ENCODE results near the gene FERMT3.

DNA sequence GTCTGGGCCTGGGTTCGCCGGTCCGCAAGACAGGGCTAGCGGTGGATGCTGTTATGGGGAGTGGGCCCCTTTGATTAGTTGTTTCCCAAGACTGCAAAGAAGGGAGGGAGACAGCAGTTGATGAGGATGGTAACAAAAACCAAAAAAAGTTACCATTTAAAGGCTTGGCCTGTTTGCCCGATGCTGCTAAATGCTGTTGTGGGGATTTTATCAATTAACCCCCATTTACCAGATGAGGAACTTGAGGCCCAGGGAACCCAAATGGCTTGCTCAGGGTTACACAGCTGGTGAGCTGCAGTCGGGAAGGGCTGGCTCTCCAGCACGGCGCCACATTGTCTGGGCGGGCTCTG is 16.1 kb downstream of the FERMT3 start:
- TF ChIP-seq, protein P1, sequence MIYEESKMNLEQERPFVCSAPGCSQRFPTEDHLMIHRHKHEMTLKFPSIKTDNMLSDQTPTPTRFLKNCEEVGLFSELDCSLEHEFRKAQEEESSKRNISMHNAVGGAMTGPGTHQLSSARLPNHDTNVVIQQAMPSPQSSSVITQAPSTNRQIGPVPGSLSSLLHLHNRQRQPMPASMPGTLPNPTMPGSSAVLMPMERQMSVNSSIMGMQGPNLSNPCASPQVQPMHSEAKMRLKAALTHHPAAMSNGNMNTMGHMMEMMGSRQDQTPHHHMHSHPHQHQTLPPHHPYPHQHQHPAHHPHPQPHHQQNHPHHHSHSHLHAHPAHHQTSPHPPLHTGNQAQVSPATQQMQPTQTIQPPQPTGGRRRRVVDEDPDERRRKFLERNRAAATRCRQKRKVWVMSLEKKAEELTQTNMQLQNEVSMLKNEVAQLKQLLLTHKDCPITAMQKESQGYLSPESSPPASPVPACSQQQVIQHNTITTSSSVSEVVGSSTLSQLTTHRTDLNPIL (CRISPR knock-in tag; IDR thresholded peaks at IDR 0.05; ENCODE audit: low read depth): no peak
- no peak for TF ChIP-seq GLIS3 (CRISPR knock-in tag; IDR thresholded peaks at IDR 0.05)
- no peak for TF ChIP-seq ZNF565 (CRISPR knock-in tag; conservative IDR thresholded peaks at IDR 0.05; ENCODE audit: low read depth)
- TF ChIP-seq, protein P2, sequence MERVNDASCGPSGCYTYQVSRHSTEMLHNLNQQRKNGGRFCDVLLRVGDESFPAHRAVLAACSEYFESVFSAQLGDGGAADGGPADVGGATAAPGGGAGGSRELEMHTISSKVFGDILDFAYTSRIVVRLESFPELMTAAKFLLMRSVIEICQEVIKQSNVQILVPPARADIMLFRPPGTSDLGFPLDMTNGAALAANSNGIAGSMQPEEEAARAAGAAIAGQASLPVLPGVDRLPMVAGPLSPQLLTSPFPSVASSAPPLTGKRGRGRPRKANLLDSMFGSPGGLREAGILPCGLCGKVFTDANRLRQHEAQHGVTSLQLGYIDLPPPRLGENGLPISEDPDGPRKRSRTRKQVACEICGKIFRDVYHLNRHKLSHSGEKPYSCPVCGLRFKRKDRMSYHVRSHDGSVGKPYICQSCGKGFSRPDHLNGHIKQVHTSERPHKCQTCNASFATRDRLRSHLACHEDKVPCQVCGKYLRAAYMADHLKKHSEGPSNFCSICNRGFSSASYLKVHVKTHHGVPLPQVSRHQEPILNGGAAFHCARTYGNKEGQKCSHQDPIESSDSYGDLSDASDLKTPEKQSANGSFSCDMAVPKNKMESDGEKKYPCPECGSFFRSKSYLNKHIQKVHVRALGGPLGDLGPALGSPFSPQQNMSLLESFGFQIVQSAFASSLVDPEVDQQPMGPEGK (CRISPR knock-in tag; IDR thresholded peaks at IDR 0.05; ENCODE audit: borderline replicate concordance): no peak
- no peak for TF ChIP-seq TSHZ2 (CRISPR knock-in tag; IDR thresholded peaks at IDR 0.05)
- no peak for TF ChIP-seq RARB (CRISPR knock-in tag; IDR thresholded peaks at IDR 0.05)
- TF ChIP-seq ZFP3 (CRISPR knock-in tag; IDR thresholded peaks at IDR 0.05): no peak
- no peak for TF ChIP-seq PPARA (CRISPR knock-in tag; IDR thresholded peaks at IDR 0.05; ENCODE audit: borderline replicate concordance)
- no peak for TF ChIP-seq ESRRG (CRISPR knock-in tag; IDR thresholded peaks at IDR 0.05)
- no peak for TF ChIP-seq ZFP30 (CRISPR knock-in tag; IDR thresholded peaks at IDR 0.05)
- no peak for TF ChIP-seq ZNF70 (CRISPR knock-in tag; IDR thresholded peaks at IDR 0.05)
- no peak for TF ChIP-seq TCF4 (CRISPR knock-in tag; IDR thresholded peaks at IDR 0.05; ENCODE audit: borderline replicate concordance)
- no peak for TF ChIP-seq TOX (CRISPR knock-in tag; IDR thresholded peaks at IDR 0.05; ENCODE audit: borderline replicate concordance)
